ENCODE data around the gene NMRK2.

The NMRK2 gene

DNA sequence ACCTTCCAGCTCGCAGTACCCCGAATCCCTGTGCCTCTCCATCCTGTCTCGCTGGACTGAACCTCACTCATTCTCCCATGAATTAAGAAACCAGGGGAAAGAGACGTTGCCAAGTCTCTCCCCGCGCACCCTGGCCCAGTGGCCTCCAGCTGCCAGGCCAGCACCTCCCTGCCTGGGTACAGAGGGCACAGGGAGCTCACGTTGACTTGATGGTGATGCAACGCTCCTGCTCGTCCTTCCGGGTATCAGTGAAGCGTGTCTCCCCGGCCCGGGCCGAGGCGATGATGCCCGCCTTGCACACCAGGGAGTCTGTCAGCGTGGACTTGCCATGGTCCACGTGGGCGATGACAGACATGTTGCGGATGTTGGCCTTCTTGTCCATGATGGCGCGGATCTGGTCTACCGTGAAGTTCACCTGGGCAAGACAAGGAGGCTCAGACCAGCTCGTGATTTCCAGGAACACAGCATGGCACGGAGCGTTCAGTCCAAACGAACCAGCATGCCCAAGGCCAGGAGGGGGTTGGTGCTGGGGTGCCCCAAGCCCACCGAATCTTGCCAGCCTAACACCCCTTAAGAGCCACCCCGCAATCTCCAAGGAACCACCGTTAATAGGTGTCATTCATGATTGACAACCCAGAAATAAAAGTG is 51.2 kb downstream of the NMRK2 start:
- Histone ChIP-seq H3K4ac (ENCODE audit: low read length) (no peak overlapping the region), H2AK5ac (ENCODE audit: low read depth, low read length) (no peak overlapping the region), H2AFZ (ENCODE audit: low read length) (no peak overlapping the region), H3K4me3 (ENCODE audit: low read length in 2 of 2) (peak overlapping the region; percentile 98), H3K27ac (replicated peaks; ENCODE audit: low read length) (no peak overlapping the region), H3K36me3 (replicated peaks in 1 of 2; ENCODE audit: control insufficient read depth in 2 of 2, insufficient read depth in 2 of 2, low read length in 2 of 2) (peaks cover 53 to 57% of the 10 kb centered on the region in 2 donors), H2BK12ac (ENCODE audit: low read length) (no peak overlapping the region), H3K4me1 (ENCODE audit: control insufficient read depth in 2 of 2, insufficient read depth in 1 of 2, low read depth in 1 of 2, low read length in 2 of 2) (peaks cover 13 to 28% of the 10 kb centered on the region in 2 donors), H3K9me3 (replicated peaks in 1 of 2; ENCODE audit: control insufficient read depth in 2 of 2, insufficient read depth in 1 of 2, low read depth in 1 of 2, low read length in 2 of 2) (no peaks in the 10 kb centered on the region), H3K23ac (ENCODE audit: low read depth, low read length, poor library complexity) (peak overlapping the region; percentile 57), H3K27me3 (ENCODE audit: control insufficient read depth in 3 of 3, insufficient read depth in 3 of 3, low read depth in 1 of 3, low read length in 3 of 3) (no peaks in the 10 kb centered on the region), H2BK5ac (ENCODE audit: low read length) (no peak overlapping the region), H3K14ac (ENCODE audit: low read length) (no peak overlapping the region), H4K91ac (ENCODE audit: low read depth, low read length, poor library complexity) (no peak overlapping the region), H3K18ac (ENCODE audit: low read length) (no peak overlapping the region), H3K9ac (ENCODE audit: low read depth, low read length, poor library complexity) (peak overlapping the region; percentile 92), H4K8ac (ENCODE audit: low read depth, low read length) (no peak overlapping the region), H3K4me2 (ENCODE audit: insufficient read depth, low read length, poor library complexity, severe bottlenecking) (peak overlapping the region; percentile 44), H2BK15ac (ENCODE audit: low read length) (no peak overlapping the region), H2BK120ac (ENCODE audit: low read depth, low read length) (no peak overlapping the region), H3K79me1 (ENCODE audit: low read depth, low read length) (peaks cover 34% of the 10 kb centered on the region)
- DNase-seq (ENCODE audit: low spot score), result no peak
- no CpG with 5 or more reads among the region's 30 CpGs for WGBS, 2 donors (ENCODE audit: extremely low coverage in 2 of 2, insufficient read length in 2 of 2, insufficient replicate concordance in 1 of 2)

DNA sequence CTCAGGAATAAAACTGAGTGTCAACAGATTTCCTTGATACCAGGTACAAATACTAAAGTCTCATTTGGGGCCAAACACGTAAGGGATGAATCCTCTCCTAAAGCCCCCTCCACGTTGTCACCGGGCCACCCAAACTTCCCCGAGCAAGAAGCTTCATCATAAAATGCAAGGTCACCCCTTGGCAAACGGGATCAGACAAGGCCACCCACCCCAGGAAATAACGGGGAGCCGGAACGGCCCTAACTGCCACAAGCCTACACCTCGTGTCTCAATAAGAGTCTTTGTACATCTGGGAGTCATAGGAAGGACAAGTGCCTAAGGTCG is 51.7 kb downstream of the NMRK2 start:
- no peaks in the 10 kb centered on the region for H3K27me3 ChIP-seq (ENCODE audit: control insufficient read depth in 3 of 3, insufficient read depth in 3 of 3, low read depth in 1 of 3, low read length in 3 of 3)
- H2AFZ ChIP-seq (ENCODE audit: low read length), result no peak overlapping the region
- no CpG with 5 or more reads among the region's 10 CpGs for WGBS, 2 donors (ENCODE audit: extremely low coverage in 2 of 2, insufficient read length in 2 of 2, insufficient replicate concordance in 1 of 2)
- no peak for DNase-seq (ENCODE audit: low spot score)
- no peak overlapping the region for H3K18ac ChIP-seq (ENCODE audit: low read length)
- H2BK120ac ChIP-seq (ENCODE audit: low read depth, low read length), result no peak overlapping the region
- no peak overlapping the region for H4K91ac ChIP-seq (ENCODE audit: low read depth, low read length, poor library complexity)
- peak overlapping the region; percentile 93 for H3K9ac ChIP-seq (ENCODE audit: low read depth, low read length, poor library complexity)
- H2BK5ac ChIP-seq (ENCODE audit: low read length), result no peak overlapping the region
- H3K4me1 ChIP-seq (ENCODE audit: control insufficient read depth in 2 of 2, insufficient read depth in 1 of 2, low read depth in 1 of 2, low read length in 2 of 2), result peaks cover 13 to 28% of the 10 kb centered on the region in 2 donors
- H3K23ac ChIP-seq (ENCODE audit: low read depth, low read length, poor library complexity), result no peak overlapping the region
- H3K4ac ChIP-seq (ENCODE audit: low read length), result no peak overlapping the region
- H3K36me3 ChIP-seq (replicated peaks in 1 of 2; ENCODE audit: control insufficient read depth in 2 of 2, insufficient read depth in 2 of 2, low read length in 2 of 2), result peaks cover 48 to 52% of the 10 kb centered on the region in 2 donors
- peak overlapping the region; percentile 44 for H3K4me2 ChIP-seq (ENCODE audit: insufficient read depth, low read length, poor library complexity, severe bottlenecking)
- no peak overlapping the region for H2AK5ac ChIP-seq (ENCODE audit: low read depth, low read length)
- H3K14ac ChIP-seq (ENCODE audit: low read length), result no peak overlapping the region
- H3K9me3 ChIP-seq (replicated peaks in 1 of 2; ENCODE audit: control insufficient read depth in 2 of 2, insufficient read depth in 1 of 2, low read depth in 1 of 2, low read length in 2 of 2), result no peaks in the 10 kb centered on the region
- H3K27ac ChIP-seq (replicated peaks; ENCODE audit: low read length), result peak overlapping the region; percentile 36
- peak overlapping the region; percentile 98 for H3K4me3 ChIP-seq (ENCODE audit: low read length in 2 of 2)
- H4K8ac ChIP-seq (ENCODE audit: low read depth, low read length), result no peak overlapping the region
- H2BK15ac ChIP-seq (ENCODE audit: low read length), result no peak overlapping the region
- H2BK12ac ChIP-seq (ENCODE audit: low read length), result no peak overlapping the region
- H3K79me1 ChIP-seq (ENCODE audit: low read depth, low read length), result peaks cover 34% of the 10 kb centered on the region

DNA sequence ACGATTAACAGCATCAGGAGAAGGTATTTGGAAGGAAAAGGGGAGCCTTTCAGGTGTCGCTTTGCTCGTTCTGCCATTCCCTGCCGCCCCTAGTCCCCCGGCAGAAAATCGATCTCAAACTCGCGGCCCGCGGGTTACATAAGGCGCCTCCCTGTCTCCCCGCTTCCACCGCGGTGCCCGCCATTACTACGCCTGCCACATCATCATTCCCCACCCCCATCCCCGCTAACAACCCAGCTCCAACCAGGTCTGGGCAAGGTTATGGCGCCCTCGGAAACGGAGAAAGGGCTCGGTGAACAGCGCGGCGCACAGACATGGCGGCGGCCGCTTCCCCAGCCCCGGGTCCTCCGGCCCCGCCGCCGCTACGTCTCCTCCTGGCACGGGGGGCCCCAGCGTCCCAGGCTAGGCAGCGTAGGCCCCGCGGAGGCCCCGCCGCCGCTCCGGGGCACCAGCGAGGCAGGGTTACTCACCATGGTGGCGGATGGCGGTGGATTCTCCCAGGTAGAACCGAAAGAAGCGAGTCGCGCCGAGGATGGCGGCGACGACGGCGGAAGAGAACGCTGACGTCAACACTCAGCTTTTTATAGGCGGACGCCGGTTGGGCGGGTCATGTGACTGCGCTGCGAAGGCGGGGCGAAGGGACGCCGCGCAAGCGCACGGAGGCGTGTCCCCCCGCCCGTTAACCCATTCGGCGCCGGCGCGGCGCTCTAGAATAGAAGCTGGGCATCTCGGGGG is 52.2 kb downstream of the NMRK2 start, which contains the start of gene EEF2:
Gene EEF2, minus strand, starts transcription at position 556 of the 735 bp plus-strand sequence. Its CDS starts 83 bp downstream, at position 473.
- Histone ChIP-seq H3K14ac (ENCODE audit: low read length) (peak within 1 kb of the TSS; percentile 60), H3K27ac (replicated peaks; ENCODE audit: low read length) (peak within 1 kb of the TSS; percentile 71), H4K91ac (ENCODE audit: low read depth, low read length, poor library complexity) (no peak within 1 kb of the TSS), H3K36me3 (replicated peaks in 1 of 2; ENCODE audit: control insufficient read depth in 2 of 2, insufficient read depth in 2 of 2, low read length in 2 of 2) (peaks cover 43 to 47% of the 10 kb centered on the region in 2 donors), H3K23ac (ENCODE audit: low read depth, low read length, poor library complexity) (peak within 1 kb of the TSS; percentile 100), H3K79me1 (ENCODE audit: low read depth, low read length) (peaks cover 31% of the 10 kb centered on the region), H3K4me3 (ENCODE audit: low read length in 2 of 2) (peak within 1 kb of the TSS; percentile 98), H2AK5ac (ENCODE audit: low read depth, low read length) (peak within 1 kb of the TSS; percentile 90), H3K4ac (ENCODE audit: low read length) (no peak within 1 kb of the TSS), H3K9me3 (replicated peaks in 1 of 2; ENCODE audit: control insufficient read depth in 2 of 2, insufficient read depth in 1 of 2, low read depth in 1 of 2, low read length in 2 of 2) (no peaks in the 10 kb centered on the region), H3K9ac (ENCODE audit: low read depth, low read length, poor library complexity) (peak within 1 kb of the TSS; percentile 93), H2BK15ac (ENCODE audit: low read length) (no peak within 1 kb of the TSS), H3K27me3 (ENCODE audit: control insufficient read depth in 3 of 3, insufficient read depth in 3 of 3, low read depth in 1 of 3, low read length in 3 of 3) (no peaks in the 10 kb centered on the region), H3K4me1 (ENCODE audit: control insufficient read depth in 2 of 2, insufficient read depth in 1 of 2, low read depth in 1 of 2, low read length in 2 of 2) (peaks cover 13 to 28% of the 10 kb centered on the region in 2 donors), H3K4me2 (ENCODE audit: insufficient read depth, low read length, poor library complexity, severe bottlenecking) (peak within 1 kb of the TSS; percentile 72), H3K18ac (ENCODE audit: low read length) (peak within 1 kb of the TSS; percentile 99), H2BK5ac (ENCODE audit: low read length) (peak within 1 kb of the TSS; percentile 95), H2AFZ (ENCODE audit: low read length) (peak within 1 kb of the TSS; percentile 88), H2BK12ac (ENCODE audit: low read length) (no peak within 1 kb of the TSS), H2BK120ac (ENCODE audit: low read depth, low read length) (no peak within 1 kb of the TSS), H4K8ac (ENCODE audit: low read depth, low read length) (no peak within 1 kb of the TSS)
- DNase-seq (ENCODE audit: low spot score), result peak; percentile 91
- no CpG with 5 or more reads among the region's 80 CpGs for WGBS, 2 donors (ENCODE audit: extremely low coverage in 2 of 2, insufficient read length in 2 of 2, insufficient replicate concordance in 1 of 2)

DNA sequence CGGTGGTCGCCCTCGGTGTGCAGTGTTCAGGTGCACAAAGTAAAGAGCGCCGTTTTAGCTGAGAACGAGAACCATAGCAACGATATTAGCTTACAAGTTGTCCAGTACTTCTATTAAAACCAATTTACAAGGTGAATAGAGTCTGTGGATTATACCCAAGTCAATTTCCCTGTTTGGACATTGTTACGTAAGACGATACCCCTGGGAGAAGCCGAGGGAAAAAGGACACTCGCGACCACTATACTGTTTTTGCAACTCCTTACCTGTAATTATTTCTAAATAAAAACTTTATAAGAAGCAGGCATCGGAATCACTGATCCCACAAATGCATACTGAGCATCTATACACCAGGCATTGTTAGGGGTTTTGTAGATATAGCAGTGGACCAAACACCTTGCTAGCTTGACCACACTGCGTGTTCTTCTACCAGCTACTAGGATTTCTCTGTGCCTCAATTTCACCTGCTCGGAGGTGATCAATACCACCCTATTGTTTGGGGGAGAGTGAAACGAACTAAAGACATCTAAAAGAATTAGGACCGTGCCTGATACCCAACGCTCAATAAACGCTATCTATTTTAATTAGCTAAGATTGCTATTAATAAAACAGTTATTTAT is 52.9 kb downstream of the NMRK2 start:
- peaks cover 13 to 28% of the 10 kb centered on the region in 2 donors for H3K4me1 ChIP-seq (ENCODE audit: control insufficient read depth in 2 of 2, insufficient read depth in 1 of 2, low read depth in 1 of 2, low read length in 2 of 2)
- peak overlapping the region; percentile 88 for H2AFZ ChIP-seq (ENCODE audit: low read length)
- no peak overlapping the region for H4K91ac ChIP-seq (ENCODE audit: low read depth, low read length, poor library complexity)
- no peak overlapping the region for H2BK15ac ChIP-seq (ENCODE audit: low read length)
- H3K14ac ChIP-seq (ENCODE audit: low read length), result no peak overlapping the region
- H3K36me3 ChIP-seq (replicated peaks in 1 of 2; ENCODE audit: control insufficient read depth in 2 of 2, insufficient read depth in 2 of 2, low read length in 2 of 2), result peaks cover 36 to 40% of the 10 kb centered on the region in 2 donors
- H2BK12ac ChIP-seq (ENCODE audit: low read length), result no peak overlapping the region
- no peaks in the 10 kb centered on the region for H3K9me3 ChIP-seq (replicated peaks in 1 of 2; ENCODE audit: control insufficient read depth in 2 of 2, insufficient read depth in 1 of 2, low read depth in 1 of 2, low read length in 2 of 2)
- H3K4ac ChIP-seq (ENCODE audit: low read length), result no peak overlapping the region
- H3K18ac ChIP-seq (ENCODE audit: low read length), result no peak overlapping the region
- H3K9ac ChIP-seq (ENCODE audit: low read depth, low read length, poor library complexity), result no peak overlapping the region
- H2AK5ac ChIP-seq (ENCODE audit: low read depth, low read length), result no peak overlapping the region
- H2BK5ac ChIP-seq (ENCODE audit: low read length), result peak overlapping the region; percentile 95
- no CpG with 5 or more reads among the region's 19 CpGs for WGBS, 2 donors (ENCODE audit: extremely low coverage in 2 of 2, insufficient read length in 2 of 2, insufficient replicate concordance in 1 of 2)
- H3K27me3 ChIP-seq (ENCODE audit: control insufficient read depth in 3 of 3, insufficient read depth in 3 of 3, low read depth in 1 of 3, low read length in 3 of 3), result no peaks in the 10 kb centered on the region
- H3K27ac ChIP-seq (replicated peaks; ENCODE audit: low read length), result no peak overlapping the region
- peak overlapping the region; percentile 100 for H3K23ac ChIP-seq (ENCODE audit: low read depth, low read length, poor library complexity)
- no peak overlapping the region for H2BK120ac ChIP-seq (ENCODE audit: low read depth, low read length)
- H3K4me2 ChIP-seq (ENCODE audit: insufficient read depth, low read length, poor library complexity, severe bottlenecking), result peak overlapping the region; percentile 72
- H3K79me1 ChIP-seq (ENCODE audit: low read depth, low read length), result peaks cover 28% of the 10 kb centered on the region
- DNase-seq (ENCODE audit: low spot score), result peak; percentile 15
- H4K8ac ChIP-seq (ENCODE audit: low read depth, low read length), result no peak overlapping the region
- peak overlapping the region; percentile 60 to 98 for H3K4me3 ChIP-seq (ENCODE audit: low read length in 2 of 2)
